Trophoblast cell (in vitro differentiated cells and primary cell): ENCODE measurements around the gene FAM120A.

ENCODE experiments used
- DNase-seq, 2 donors: peaks; one replicate each; pipeline ENCODE4 v3.0.0-alpha.2; 2016
- H2AFZ ChIP-seq: 2 replicates; pipeline ENCODE4 v1.6.1; 2013; ENCODE audit warnings: low read length, moderate library complexity, mild to moderate bottlenecking; ENCODE audit not compliant: insufficient read depth, poor library complexity
- H2AK5ac ChIP-seq: 2 replicates; pipeline ENCODE4 v1.6.1; 2013; ENCODE audit warnings: mild to moderate bottlenecking, low read length
- H2BK120ac ChIP-seq: 2 replicates; pipeline ENCODE4 v1.6.1; 2013; ENCODE audit warnings: low read length, mild to moderate bottlenecking, moderate library complexity; ENCODE audit not compliant: insufficient read depth, poor library complexity
- H2BK12ac ChIP-seq: 2 replicates; pipeline ENCODE4 v1.6.1; 2013; ENCODE audit warnings: mild to moderate bottlenecking, low read length, moderate library complexity
- H2BK5ac ChIP-seq: 2 replicates; pipeline ENCODE4 v1.6.1; 2013; ENCODE audit warnings: low read length, low read depth, moderate library complexity, mild to moderate bottlenecking; ENCODE audit not compliant: poor library complexity
- H3K14ac ChIP-seq: 2 replicates; pipeline ENCODE4 v1.6.1; 2013; ENCODE audit warnings: mild to moderate bottlenecking, low read length
- H3K18ac ChIP-seq: 2 replicates; pipeline ENCODE4 v1.6.1; 2013; ENCODE audit warnings: mild to moderate bottlenecking, low read length
- H3K23ac ChIP-seq: 2 replicates; pipeline ENCODE4 v1.6.1; 2013; ENCODE audit warnings: low read length
- H3K27ac ChIP-seq: 2 replicates; pipeline ENCODE4 v1.5.1; 2013; ENCODE audit warnings: low read depth, mild to moderate bottlenecking, inconsistent platforms, low read length, moderate library complexity
- H3K27me3 ChIP-seq: 2 replicates; pipeline ENCODE4 v1.6.1; 2013; ENCODE audit warnings: inconsistent platforms, mild to moderate bottlenecking, low read length, moderate library complexity; ENCODE audit not compliant: insufficient read depth
- H3K36me3 ChIP-seq, 2 experiments: 1 replicate in 1 of 2; 2 replicates in 1 of 2; pipeline ENCODE4 v1.6.1; 2013; ENCODE audit warnings: low read length in 2 of 2, mild to moderate bottlenecking in 2 of 2, moderate library complexity in 1 of 2; ENCODE audit not compliant: insufficient read depth in 2 of 2, control insufficient read depth in 1 of 2
- H3K4ac ChIP-seq: 2 replicates; pipeline ENCODE4 v1.6.1; 2013; ENCODE audit warnings: low read depth, mild to moderate bottlenecking, low read length, moderate library complexity
- H3K4me1 ChIP-seq, 2 experiments: 1 replicate in 1 of 2; 2 replicates in 1 of 2; pipeline ENCODE4 v1.6.1; 2013; ENCODE audit warnings: low read length in 2 of 2, mild to moderate bottlenecking in 2 of 2, moderate library complexity in 1 of 2; ENCODE audit not compliant: insufficient read depth in 2 of 2, control insufficient read depth in 1 of 2
- H3K4me2 ChIP-seq: 2 replicates; pipeline ENCODE4 v1.6.1; 2013; ENCODE audit warnings: inconsistent platforms, mild to moderate bottlenecking, low read length, moderate library complexity
- H3K4me3 ChIP-seq: 2 replicates; pipeline ENCODE4 v1.5.1; 2013; ENCODE audit warnings: mild to moderate bottlenecking, low read depth, low read length, inconsistent platforms
- H3K79me1 ChIP-seq: one replicate; pipeline ENCODE4 v1.6.1; 2013; ENCODE audit warnings: low read length
- H3K79me2 ChIP-seq: 2 replicates; pipeline ENCODE4 v1.6.1; 2013; ENCODE audit warnings: low read length, mild to moderate bottlenecking; ENCODE audit not compliant: control insufficient read depth, insufficient read depth, poor library complexity
- H3K9ac ChIP-seq: 2 replicates; pipeline ENCODE4 v1.6.1; 2013; ENCODE audit warnings: mild to moderate bottlenecking, low read length
- H3K9me3 ChIP-seq: 2 replicates; pipeline ENCODE4 v1.6.1; 2013; ENCODE audit warnings: low read depth, mild to moderate bottlenecking, control low read depth, inconsistent platforms, low read length; ENCODE audit not compliant: insufficient read depth
- H4K12ac ChIP-seq: 2 replicates; pipeline ENCODE4 v1.6.1; 2013; ENCODE audit warnings: low read depth, mild to moderate bottlenecking, low read length, moderate library complexity
- H4K8ac ChIP-seq: 2 replicates; pipeline ENCODE4 v1.6.1; 2013; ENCODE audit warnings: low read depth, mild to moderate bottlenecking, low read length, moderate library complexity
- H4K91ac ChIP-seq: one replicate; pipeline ENCODE4 v1.6.1; 2013; ENCODE audit warnings: low read depth, mild to moderate bottlenecking, low read length, moderate library complexity
- WGBS: extraction: QIAGEN DNeasy Blood & Tissue Kit; methylation state at CpG from one replicate; pipeline ENCODE4 v1.1.7; 2013; ENCODE audit warnings: missing lambda C conversion rate; ENCODE audit not compliant: insufficient read length, insufficient coverage; ENCODE audit errors: extremely low coverage; 5-methylcytosine and 5-hydroxymethylcytosine counted together

The FAM120A gene

GRCh38 chr9:93480728-93481324 is 29.3 kb downstream of the FAM120A start:
- Histone ChIP-seq H4K8ac (no peak overlapping the region), H4K12ac (no peak overlapping the region), H2BK120ac (no peak overlapping the region), H3K27me3 (no peaks in the 10 kb centered on the region), H3K79me1 (no peaks in the 10 kb centered on the region), H2BK5ac (no peak overlapping the region), H3K4me3 (no peak overlapping the region), H2BK12ac (no peak overlapping the region), H3K4me1 (peaks cover 5 to 9% of the 10 kb centered on the region in 2 experiments), H3K79me2 (peaks cover 2% of the 10 kb centered on the region), H2AFZ (no peak overlapping the region), H3K18ac (peak overlapping the region; percentile 10), H2AK5ac (no peak overlapping the region), H3K4me2 (no peak overlapping the region), H3K9me3 (no peaks in the 10 kb centered on the region), H3K27ac (peak overlapping the region; percentile 35), H3K4ac (no peak overlapping the region), H3K14ac (no peak overlapping the region), H4K91ac (no peak overlapping the region), H3K9ac (no peak overlapping the region), H3K23ac (no peak overlapping the region), H3K36me3 (peaks cover 8 to 14% of the 10 kb centered on the region in 2 experiments)
- DNase-seq = no peak
- 100% methylated on average over 1 of the region's 7 CpGs for WGBS

GRCh38 chr9:93483497-93483896 is 32.0 kb downstream of the FAM120A start:
- no peak overlapping the region for H4K91ac ChIP-seq
- H2BK12ac ChIP-seq = no peak overlapping the region
- H3K79me1 ChIP-seq = no peaks in the 10 kb centered on the region
- H3K18ac ChIP-seq = no peak overlapping the region
- H3K4me2 ChIP-seq = no peak overlapping the region
- H3K27me3 ChIP-seq = no peaks in the 10 kb centered on the region
- H3K14ac ChIP-seq = no peak overlapping the region
- H2BK120ac ChIP-seq = no peak overlapping the region
- H3K9me3 ChIP-seq = no peaks in the 10 kb centered on the region
- no peak overlapping the region for H3K4ac ChIP-seq
- no CpG with 5 or more reads among the region's 2 CpGs for WGBS
- H3K27ac ChIP-seq = no peak overlapping the region
- no peak overlapping the region for H3K4me3 ChIP-seq
- no peak overlapping the region for H2BK5ac ChIP-seq
- H3K4me1 ChIP-seq = peaks cover 5 to 9% of the 10 kb centered on the region in 2 experiments
- no peak overlapping the region for H4K12ac ChIP-seq
- no peak for DNase-seq
- H3K79me2 ChIP-seq = peaks cover 2% of the 10 kb centered on the region
- H4K8ac ChIP-seq = no peak overlapping the region
- no peak overlapping the region for H3K23ac ChIP-seq
- no peak overlapping the region for H3K9ac ChIP-seq
- no peak overlapping the region for H2AK5ac ChIP-seq
- peaks cover 8 to 14% of the 10 kb centered on the region in 2 experiments for H3K36me3 ChIP-seq
- no peak overlapping the region for H2AFZ ChIP-seq

- no peaks in the 10 kb centered on the region for H3K27me3 ChIP-seq
- no peak overlapping the region for H3K4ac ChIP-seq
- DNase-seq = no peak
- H2BK12ac ChIP-seq = no peak overlapping the region
- no peak overlapping the region for H2BK5ac ChIP-seq
- H4K8ac ChIP-seq = no peak overlapping the region
- H3K14ac ChIP-seq = no peak overlapping the region
- H4K91ac ChIP-seq = no peak overlapping the region
- H3K18ac ChIP-seq = no peak overlapping the region
- peaks cover 2% of the 10 kb centered on the region for H3K79me2 ChIP-seq
- H3K4me3 ChIP-seq = no peak overlapping the region
- H3K4me1 ChIP-seq = no peaks in the 10 kb centered on the region
- no peaks in the 10 kb centered on the region for H3K79me1 ChIP-seq
- H3K23ac ChIP-seq = no peak overlapping the region
- H2AK5ac ChIP-seq = no peak overlapping the region
- H3K9ac ChIP-seq = no peak overlapping the region
- H4K12ac ChIP-seq = no peak overlapping the region
- no peak overlapping the region for H2AFZ ChIP-seq
- WGBS = no CpG with 5 or more reads among the region's 1 CpG
- H3K27ac ChIP-seq = no peak overlapping the region
- no peak overlapping the region for H2BK120ac ChIP-seq
- H3K36me3 ChIP-seq = peaks cover 11 to 14% of the 10 kb centered on the region in 2 experiments
- H3K9me3 ChIP-seq = no peaks in the 10 kb centered on the region
- H3K4me2 ChIP-seq = no peak overlapping the region
These were observed 34.8 kb downstream of the FAM120A start for GRCh38 chr9:93486268-93486667.

- Histone ChIP-seq H4K8ac (no peak overlapping the region), H3K4me3 (no peak overlapping the region), H2BK5ac (no peak overlapping the region), H3K4me1 (no peaks in the 10 kb centered on the region), H3K14ac (no peak overlapping the region), H2BK12ac (no peak overlapping the region), H2BK120ac (no peak overlapping the region), H2AFZ (no peak overlapping the region), H4K12ac (no peak overlapping the region), H3K4me2 (no peak overlapping the region), H3K23ac (no peak overlapping the region), H3K18ac (peak overlapping the region; percentile 27), H3K27ac (no peak overlapping the region), H3K27me3 (no peaks in the 10 kb centered on the region), H2AK5ac (no peak overlapping the region), H4K91ac (no peak overlapping the region), H3K36me3 (peaks cover 10 to 14% of the 10 kb centered on the region in 2 experiments), H3K9me3 (no peaks in the 10 kb centered on the region), H3K9ac (no peak overlapping the region), H3K79me2 (no peaks in the 10 kb centered on the region), H3K4ac (no peak overlapping the region), H3K79me1 (no peaks in the 10 kb centered on the region)
- DNase-seq = no peak
- no CpG with 5 or more reads among the region's 5 CpGs for WGBS
These were observed 36.8 kb downstream of the FAM120A start for GRCh38 chr9:93488244-93488643.
